HT1080 (cell line): ENCODE data around the gene VTCN1. TPM values are rescaled to one million over a fixed set of nuclear protein-coding genes. Genes with fewer than 3 reads are reported as not detected.
A peak's percentile ranks its signal among the peaks of the same experiment; 100 is the strongest.
"Not testable (repeated sequence)": the region's sequence is repeated elsewhere in the genome, so short reads cannot be mapped to it uniquely, and the experiment has no call there.

Experiments used
- DNase-seq: peaks from one replicate; pipeline ENCODE4 v3.0.0-alpha.2; 2015; ENCODE audit warnings: low read depth
- total RNA-seq: library from RNA; depleted of rRNA; stranded (reverse); fragments of >200 nt; shearing (Covaris generic); gene quantifications from 2 replicates; pipeline ENCODE4 v1.2.3, GENCODE V29; 2014

Gene VTCN1
- total RNA-seq, 1 experiment from 2014 or later: not detected

DNA sequence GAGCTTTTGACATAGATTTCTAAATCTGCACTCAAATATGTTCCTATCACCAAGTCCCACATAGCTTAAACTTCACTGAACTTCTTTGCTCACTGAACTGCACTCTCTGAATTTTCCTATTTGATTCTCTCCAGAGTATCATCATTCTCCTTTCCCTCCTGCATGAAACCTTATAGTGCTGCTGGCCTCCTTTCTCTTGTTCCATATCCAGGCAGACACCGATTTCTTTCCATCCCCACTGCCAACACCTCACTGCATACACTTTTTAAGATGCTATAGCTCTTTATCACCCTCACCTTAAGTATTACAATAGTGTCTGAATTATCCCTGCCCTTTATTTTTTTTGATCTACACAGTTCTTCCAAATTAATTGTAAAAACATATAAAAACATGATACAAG lies 86.1 kb downstream of the VTCN1 start:
- DNase-seq: no peak

DNA sequence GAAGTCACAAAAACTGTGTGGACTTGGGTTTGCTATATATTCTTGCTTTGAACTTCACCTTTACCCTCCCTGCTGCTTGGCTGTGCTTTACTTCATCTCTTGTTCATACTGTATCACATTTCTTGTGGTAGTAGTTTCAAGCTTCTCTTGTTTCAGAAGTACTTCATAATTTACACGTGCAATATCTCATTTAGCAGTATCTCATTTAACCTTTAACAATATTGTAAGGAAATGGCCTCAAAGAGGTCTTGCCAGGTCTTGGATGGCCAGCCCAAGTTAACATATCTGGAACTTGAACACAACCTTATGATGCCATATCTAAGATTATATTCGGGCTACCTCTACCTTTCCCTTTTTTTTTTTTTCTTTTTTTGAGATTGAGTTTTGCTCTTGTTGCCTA lies 87.5 kb downstream of the VTCN1 start:
- no peak for DNase-seq

DNA sequence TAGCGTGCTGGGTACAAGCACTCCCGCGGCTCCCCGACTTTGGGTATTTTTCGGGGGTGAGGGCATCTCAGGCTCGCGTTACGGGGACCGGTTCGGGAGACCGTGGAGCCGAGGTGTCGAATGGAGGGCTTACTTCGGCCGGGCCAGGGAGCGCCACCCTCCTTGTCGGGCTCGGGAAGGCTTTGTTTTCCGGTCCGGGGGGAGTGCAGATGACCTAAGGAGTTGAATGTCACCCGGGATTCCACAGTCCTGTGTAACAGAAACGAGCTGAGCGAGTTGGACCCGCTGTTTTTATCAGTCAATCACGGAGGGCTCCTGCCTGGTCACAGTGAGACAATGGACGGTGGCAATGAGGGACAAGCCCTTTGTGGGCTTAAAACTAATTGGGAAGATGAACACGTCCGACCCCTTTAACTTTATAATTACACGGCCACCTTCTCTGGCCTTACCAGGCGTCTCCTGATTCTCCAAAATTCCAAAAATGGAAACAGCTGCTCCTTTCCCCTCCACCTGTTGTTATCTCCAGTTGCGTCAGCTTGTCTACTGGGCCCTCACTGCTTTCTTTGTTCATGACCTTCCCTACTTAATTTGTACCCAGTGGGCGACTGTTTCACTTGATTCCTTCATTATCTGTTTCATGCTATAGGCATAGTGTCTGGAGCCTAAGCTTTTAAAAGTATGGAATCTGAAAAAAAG lies 88.2 kb downstream of the VTCN1 start:
- DNase-seq: no peak

DNA sequence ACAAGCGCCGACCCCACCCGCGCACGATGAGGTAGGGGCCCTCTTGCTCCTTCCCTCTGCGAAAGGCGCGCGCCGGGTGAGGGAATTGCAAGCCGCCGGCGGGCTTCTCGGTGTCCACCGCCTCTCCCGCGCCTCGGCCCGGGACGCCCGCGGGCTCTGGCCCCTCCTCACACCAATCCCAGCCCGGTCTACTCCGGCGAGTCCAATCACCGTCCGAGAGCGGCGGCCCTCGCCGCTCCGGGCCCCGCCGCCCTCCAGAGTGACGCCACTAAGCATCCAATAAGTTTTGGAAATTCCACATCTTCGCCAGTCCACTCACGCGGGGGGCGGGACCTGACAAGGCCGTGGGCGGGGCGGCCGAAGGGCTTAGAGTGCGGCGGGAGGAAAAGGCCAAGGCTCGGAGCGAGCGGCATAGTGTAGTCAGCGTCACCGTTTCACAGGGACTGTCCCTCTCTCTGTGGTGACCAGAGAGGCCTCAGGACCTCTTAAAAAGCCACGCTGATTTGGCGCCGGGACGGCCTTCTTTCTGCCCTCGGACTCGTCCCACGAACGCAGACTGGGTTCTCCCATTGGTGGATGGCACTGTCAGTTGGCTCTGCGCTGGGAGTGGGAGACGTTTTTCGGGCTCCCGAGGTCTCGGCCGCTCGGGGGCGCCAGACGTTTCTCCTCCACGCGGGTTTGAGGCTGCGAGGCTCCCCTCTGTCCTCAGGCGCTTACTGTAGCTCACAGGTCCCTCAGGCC lies 89.0 kb downstream of the VTCN1 start, which contains the start of gene TRIM45:
Gene TRIM45 (minus strand): TSS at position 161 of the 741 bp plus-strand sequence. CDS start 548 bp downstream, outside the sequence.
- peak; percentile 97 for DNase-seq

DNA sequence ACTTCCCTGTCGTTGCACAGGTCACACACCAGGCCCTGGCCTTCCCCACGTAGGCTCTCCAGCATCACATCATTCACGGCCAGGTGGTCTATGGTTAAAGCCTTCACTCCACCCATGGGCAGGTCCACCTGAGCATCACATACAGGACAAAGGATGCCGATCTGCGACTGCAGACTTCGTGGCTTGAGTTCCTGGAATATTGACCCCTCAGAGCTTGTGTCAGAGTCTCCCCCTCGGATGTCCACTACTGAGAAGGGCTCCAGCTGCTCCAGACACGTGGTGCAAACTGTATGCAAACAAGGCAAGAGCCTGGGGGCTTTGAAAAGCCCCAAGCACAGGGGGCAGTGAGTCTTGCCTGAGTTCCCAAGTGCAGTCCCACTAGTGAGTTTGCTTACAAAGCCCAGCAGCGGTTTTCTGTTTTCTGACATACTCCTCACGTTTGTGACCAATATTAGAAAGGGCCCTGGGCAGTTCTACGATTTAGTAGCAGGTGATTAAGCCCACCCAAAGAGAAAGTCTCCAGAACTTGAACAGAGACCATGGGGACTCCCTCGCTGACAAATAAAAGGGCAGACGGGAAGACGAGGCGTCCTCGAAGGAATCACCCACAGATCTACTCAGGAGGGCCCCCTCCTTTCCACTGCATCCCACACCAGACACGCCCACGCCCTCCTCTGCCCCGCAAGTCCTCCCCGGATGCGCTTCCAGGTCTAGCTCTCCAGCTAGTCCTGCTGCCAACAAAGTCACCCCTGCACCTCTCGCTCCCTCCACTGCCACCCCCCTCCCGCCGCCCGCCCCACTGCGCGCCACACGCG lies 89.7 kb downstream of the VTCN1 start:
- no peak for DNase-seq

DNA sequence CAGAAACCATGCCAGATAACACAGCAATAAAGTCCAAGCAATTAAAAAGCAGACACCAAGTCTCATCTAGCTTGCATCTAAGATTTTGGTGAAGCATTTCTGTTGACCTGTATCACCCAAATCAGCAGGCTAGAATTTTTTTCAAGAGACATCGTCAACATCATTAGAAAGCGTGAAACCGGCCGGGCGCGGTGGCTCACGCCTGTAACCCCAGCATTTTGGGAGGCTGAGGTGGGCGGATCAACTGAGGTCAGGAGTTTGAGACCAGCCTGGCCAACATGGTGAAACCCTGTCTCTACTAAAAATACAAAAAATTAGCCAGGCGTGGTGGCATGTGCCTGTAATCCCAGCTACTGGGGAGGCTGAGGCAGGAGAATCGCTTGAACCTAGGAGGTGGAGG lies 91.6 kb downstream of the VTCN1 start:
- DNase-seq: not testable (repeated sequence)

DNA sequence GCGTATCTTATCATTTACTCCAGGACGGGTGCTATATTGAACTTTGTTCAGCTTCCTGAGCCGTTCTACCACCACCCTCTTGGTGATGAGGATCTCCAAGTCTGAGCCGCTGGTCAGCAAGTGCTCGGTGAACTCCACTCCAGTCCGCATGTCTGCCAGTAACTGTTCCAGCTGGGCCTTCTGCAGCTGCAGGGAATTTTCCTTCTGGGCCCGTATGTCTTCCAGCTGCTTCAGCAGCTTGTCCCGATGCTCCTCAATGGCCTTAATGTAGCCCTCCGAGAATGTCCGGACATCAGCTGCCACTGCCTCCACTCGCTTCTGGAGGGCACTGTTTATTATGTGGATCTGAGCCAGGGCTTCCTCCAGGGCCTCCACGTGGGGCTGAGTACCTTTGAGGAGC lies 92.6 kb downstream of the VTCN1 start:
- DNase-seq: no peak

DNA sequence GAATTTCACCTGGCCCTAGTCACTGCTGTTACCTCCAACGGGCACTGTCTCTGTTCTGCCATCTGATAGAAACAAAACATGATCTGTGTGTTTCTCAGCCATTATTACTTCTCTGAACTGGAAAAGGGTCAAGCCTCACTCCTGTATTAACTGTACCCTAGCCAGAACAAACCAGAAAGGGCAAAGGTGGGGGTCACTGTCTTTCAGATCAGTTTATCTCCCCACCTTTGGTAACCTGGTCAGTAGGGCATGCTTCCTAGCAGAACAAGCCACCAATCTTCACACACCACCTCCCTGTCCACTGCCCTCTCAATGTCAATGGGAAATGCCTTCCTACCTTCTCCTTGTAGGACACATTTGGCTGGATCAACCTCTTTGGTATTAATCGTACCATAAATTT lies 93.0 kb downstream of the VTCN1 start:
- DNase-seq: no peak

DNA sequence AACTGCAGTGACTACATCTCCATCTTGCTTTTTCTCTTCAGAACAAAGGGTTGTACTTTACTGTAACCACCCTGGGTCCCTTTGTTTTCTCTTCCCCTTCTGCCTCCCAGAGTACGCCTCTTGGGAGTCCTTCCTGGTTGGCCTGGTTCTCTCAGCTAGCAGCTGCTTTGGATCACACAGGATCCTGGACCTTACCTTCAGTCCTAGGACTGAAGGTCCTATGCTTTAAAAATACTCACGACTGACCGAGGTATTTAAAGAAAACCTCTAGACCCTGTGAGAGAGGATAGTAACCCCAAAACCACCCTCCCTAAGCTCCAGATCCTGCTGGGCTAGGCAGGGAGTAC lies 94.0 kb downstream of the VTCN1 start:
- no peak for DNase-seq

DNA sequence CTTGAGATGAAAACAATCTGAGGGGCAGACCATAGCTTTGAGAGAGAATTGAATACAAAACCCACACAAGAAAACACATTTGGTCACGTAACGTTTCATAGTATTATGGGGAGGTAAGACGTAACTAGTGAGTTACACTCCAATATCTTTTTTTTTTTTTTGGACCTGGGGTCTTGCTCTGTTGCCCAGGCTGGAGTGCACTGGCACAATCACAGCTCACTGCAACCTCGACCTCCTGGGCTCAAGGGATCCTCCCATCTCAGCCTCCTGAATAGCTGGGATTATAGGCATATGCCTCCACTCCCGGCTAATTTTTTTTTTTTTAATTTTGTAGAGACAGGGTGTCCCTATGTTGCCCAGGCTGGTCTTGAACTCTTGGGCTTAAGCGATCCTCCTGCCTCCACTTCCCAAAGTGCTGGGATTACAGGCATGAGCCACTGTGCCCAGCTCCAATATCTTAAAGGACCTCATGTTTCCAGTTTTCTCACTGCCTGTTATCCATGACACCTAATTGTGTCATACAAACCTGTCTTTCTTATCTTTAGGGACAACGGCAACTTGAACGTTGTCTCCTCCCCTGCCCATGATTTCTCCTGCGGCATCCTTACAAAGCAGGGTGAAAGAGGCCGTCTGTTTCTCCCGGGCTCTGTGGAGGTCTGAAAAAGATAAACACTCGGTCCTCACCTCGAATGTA lies 94.5 kb downstream of the VTCN1 start:
- no peak for DNase-seq

DNA sequence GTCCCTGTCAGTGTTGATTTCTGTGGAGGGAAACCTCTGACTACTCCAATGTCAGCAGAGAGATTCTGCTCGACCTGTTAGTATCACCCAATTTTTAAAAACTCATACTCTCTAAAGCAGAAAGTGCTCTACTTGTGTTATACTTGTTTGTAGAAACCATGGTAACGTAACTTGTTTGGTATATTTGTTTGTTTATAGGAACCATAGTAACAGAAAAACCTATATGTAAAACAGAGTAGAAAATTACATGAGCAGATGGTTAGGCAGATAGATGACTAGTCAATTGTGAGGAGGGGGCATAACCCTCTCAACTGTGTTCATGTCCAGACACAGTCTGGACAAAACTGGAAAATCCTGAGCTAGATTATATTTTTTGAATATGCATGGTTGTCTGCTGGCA lies 95.8 kb downstream of the VTCN1 start:
- no peak for DNase-seq

DNA sequence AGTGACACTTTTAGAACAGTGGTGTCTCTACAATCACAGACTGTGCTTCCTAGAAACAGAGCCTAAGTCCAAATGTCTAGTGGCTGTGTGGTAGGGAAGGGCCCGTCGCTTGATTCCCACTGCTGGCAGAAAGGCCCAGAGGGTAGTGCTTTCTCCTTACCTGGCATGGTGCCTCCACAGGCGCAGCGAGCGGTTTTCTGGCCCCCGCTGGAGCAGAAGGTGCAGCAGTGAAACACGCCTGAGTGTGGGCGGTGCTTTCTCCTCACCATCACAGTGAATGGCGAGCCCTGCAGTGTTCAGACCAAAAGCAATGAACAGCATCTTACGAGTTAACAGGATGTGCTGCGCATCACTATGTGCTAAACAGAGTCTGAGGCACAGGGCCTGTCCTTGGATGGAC lies 97.5 kb downstream of the VTCN1 start:
- no peak for DNase-seq

DNA sequence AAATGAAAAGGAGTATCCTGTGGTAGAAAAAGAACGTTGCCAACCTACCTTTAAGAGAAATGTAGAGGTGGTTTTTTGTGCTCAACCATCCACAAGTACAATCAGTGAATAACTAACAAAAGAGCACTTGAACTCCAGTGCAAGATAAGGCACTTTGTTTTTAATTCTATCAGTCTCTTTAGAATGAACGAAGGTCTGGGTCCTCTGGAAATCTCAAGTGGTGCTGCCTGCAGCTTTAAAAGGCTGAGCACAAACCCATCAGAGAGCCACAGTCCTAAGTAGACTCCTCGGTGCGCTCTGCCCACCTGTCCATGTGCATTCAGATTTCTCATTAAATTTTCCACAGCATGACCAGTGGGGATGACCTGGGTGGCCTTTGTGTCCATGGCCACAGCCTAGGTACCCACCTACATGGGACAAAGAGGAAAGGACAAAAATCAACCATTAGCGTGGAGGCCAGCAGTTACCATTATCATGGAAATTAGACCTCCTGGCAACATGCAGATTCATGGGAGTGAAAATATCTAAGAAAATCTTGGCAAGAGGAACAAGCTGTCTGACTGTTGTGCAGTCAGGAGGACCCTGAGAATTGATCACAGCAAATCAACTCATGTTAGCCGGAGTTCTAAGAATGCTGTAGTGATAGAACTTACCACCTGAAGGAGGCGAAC lies 98.5 kb downstream of the VTCN1 start:
- DNase-seq: no peak

DNA sequence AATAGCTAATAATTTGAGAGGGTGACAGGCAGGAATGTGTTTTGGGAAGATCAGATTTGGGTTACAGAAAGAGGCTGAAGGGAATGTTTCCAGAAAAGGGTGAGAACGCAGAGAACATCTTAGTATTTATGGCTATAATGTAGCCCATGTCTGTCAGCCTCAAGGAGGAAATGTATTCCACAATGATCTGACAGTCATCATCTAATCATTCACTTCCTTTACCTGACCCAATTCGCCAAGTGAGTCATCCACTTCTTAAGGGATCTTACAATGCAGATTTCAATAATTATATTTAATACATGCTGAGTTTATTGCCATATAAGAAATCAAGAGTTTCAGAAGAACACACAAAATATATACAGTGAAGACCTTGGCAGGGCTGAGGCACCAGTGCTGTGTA lies 100.0 kb downstream of the VTCN1 start:
- peak; percentile 76 for DNase-seq

DNA sequence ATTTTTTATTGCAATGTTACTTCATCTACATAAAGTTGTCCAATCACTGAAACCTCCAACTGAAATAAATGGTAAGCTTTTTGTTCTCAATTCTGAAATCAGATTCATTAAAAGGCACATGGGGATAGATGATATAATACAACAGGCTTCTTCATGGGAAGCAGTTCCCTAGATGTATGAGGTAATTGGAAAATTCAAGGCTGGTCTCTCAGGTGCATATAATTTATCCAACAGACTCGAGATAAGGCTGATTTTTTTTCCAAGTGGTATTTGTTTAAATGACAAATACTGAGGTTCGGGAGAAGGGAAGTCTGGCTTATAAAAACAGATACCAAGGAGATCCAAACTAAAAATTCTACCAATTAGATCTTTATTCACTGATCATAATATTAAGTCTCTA lies 103.4 kb downstream of the VTCN1 start:
- no peak for DNase-seq

DNA sequence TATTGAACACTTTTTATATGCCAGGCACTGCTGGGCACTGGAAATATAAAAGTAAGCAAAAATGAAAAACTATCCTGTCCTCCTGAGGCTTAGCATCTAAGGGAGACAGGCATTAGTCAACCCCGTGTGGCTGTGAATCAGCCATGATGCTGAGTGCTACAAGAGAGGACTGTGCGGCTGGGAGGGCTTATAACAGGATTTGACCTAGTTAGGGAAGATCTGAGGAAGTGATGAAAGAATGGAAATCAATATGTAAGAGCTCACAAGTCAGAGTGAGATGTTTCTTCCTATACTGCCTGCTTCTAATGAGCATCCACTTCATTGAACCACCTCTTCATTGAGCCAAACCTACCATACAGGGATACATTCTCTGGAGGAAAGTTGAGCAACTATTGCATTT lies 104.2 kb downstream of the VTCN1 start:
- peak; percentile 16 for DNase-seq

DNA sequence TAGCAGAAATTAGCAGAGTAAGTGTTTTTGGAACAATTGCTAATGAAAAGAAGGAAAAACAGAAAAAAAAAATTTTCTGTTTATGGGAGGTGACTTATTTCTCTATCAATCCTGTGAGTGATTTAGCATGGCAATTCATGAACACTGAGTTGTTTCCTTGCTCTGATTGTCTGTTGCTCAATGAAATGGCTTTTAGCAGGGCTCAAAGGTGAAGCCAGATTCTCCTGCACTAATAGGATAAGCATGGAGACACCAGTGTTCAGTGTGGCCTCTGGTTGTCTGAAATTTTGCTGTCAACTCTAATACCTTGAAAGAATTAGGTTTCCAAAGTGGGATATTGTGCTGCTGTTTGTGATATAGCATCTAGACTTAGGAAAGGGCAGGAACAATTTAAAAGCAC lies 105.0 kb downstream of the VTCN1 start:
- no peak for DNase-seq

DNA sequence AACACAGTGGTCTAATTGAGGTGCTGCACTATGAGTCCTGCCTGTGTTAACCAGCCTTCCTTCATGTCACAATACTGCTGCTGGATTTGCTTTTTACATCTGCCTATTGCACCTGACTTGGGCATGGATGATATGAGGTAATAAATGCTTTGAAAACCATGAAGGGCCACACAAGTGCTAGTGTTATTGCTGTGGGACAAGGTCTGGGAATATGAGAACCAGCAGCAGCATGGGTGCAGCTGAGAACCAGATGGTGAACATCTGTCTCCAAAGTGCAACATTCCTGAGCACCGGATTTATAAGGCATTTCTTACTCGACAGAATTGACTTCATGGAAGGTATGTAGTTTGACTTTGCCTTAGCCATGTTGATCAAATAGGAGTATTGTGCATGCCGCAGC lies 105.7 kb downstream of the VTCN1 start:
- no peak for DNase-seq

DNA sequence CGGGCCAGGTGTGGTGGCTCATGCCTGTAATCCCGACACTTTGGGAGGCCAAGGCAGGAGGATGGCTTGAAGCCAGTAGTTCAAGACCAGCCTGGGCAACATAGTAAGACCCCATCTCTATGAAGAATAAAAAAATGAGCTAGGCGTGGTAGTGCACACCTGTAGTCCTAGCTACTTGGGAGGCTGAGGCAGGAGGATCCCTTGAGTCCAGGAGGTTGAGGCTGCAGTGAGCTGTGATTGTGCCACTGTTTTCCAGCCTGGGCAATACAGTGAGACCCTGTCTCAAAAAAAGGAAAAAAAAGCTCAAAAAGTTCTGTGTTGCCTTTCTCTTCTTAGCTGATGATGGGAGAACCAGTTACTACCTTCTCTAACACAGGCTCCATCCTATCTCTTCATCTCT lies 108.9 kb downstream of the VTCN1 start:
- DNase-seq: not testable (repeated sequence)

DNA sequence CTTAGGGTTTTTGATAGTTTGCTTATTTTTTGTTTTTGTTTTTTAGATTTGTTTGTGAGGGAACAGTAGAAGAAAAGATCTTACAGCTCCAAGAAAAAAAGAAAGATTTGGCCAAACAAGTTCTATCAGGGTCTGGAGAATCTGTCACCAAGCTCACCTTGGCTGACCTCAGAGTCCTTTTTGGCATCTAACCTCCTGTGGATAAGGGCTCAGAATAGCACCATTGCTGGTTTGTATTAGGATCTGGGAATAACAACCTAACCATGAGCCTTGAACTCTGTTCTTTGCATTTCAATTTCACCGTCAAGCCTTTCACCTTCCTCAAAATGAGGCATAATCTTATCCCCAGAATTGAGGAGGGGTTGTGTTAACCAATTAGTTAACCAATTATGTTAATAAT lies 109.4 kb downstream of the VTCN1 start:
- DNase-seq: no peak

DNA sequence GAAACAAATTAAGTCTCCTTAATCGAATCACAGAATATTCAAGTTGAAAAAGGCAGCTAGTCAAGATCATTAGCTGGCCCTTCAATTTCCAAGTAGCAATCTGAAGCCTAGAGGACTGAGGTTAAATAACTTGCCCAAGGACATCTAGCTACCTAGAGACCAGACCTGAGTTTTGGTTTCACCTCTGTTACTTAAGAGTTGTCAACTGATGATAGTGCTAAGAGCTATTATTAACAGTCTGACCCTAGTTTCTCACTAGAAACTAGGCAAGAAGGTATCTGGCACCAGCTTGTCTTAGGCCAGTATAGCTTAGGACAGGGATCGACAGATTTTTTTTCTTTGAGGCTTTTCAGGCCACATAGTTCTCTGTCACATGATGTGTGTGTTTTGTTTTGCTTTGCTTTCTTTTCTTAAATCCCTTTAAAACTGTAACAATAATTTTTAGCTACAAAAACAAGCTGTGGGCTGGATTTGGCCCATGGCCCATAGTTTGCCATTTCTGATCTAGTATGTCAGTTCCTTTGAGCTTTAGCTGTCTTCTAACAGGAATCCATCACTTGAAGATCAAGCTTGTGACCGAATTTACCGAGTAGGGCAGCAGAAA lies 112.3 kb downstream of the VTCN1 start:
- DNase-seq: no peak
